ENCODE measurements around the gene AFF3.

DNA sequence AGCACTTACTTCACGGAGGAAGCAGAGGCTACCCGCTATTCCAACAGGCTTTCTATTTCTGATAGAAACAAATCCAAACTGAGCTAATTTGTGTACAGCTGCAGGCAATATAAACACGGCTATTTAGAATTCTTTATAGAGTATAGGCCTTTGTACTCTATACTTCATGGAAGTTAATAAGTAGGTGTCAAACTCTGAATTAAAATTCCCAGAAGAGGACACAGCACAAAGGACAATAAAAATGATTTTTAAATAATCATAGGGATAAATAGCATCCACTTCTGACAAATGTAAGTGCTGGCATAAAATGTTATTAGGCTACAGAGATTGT lies 261.5 kb downstream of the AFF3 start:
- TF ChIP-seq, protein P1, sequence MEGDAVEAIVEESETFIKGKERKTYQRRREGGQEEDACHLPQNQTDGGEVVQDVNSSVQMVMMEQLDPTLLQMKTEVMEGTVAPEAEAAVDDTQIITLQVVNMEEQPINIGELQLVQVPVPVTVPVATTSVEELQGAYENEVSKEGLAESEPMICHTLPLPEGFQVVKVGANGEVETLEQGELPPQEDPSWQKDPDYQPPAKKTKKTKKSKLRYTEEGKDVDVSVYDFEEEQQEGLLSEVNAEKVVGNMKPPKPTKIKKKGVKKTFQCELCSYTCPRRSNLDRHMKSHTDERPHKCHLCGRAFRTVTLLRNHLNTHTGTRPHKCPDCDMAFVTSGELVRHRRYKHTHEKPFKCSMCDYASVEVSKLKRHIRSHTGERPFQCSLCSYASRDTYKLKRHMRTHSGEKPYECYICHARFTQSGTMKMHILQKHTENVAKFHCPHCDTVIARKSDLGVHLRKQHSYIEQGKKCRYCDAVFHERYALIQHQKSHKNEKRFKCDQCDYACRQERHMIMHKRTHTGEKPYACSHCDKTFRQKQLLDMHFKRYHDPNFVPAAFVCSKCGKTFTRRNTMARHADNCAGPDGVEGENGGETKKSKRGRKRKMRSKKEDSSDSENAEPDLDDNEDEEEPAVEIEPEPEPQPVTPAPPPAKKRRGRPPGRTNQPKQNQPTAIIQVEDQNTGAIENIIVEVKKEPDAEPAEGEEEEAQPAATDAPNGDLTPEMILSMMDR (IDR thresholded peaks at IDR 0.05), result no peak
- TF ChIP-seq POLR2A (IDR thresholded peaks at IDR 0.05), result no peak
